Astrocyte of the cerebellum (primary cell): ENCODE data around the gene ZCCHC24.

Source experiments
- DNase-seq: peaks from one replicate; pipeline ENCODE4 v3.0.0-alpha.2; 2011; ENCODE audit warnings: low read depth
- H3K4me3 ChIP-seq: 2 replicates; pipeline ENCODE4 v1.5.1; 2011; ENCODE audit warnings: mild to moderate bottlenecking, low read depth, low read length, moderate library complexity
- CTCF ChIP-seq: IDR thresholded peaks from 2 replicates; pipeline ENCODE4 v1.5.1; 2012; ENCODE audit warnings: low read length, low read depth, moderate library complexity, mild to moderate bottlenecking; ENCODE audit errors: missing control alignments
- in situ Hi-C: cut with HindIII; loops from 2 replicates; pipeline ENCODE4 v1.10.0; 2017; ENCODE audit warnings: low sequenced_read_pairs

Gene ZCCHC24

GRCh38 chr10:79434223-79434687 is 11.2 kb downstream of the ZCCHC24 start:
- TF ChIP-seq CTCF: no peak
- H3K4me3 ChIP-seq: no peak overlapping the region
- in situ Hi-C loops: no loop called here
- DNase-seq: no peak

DNA sequence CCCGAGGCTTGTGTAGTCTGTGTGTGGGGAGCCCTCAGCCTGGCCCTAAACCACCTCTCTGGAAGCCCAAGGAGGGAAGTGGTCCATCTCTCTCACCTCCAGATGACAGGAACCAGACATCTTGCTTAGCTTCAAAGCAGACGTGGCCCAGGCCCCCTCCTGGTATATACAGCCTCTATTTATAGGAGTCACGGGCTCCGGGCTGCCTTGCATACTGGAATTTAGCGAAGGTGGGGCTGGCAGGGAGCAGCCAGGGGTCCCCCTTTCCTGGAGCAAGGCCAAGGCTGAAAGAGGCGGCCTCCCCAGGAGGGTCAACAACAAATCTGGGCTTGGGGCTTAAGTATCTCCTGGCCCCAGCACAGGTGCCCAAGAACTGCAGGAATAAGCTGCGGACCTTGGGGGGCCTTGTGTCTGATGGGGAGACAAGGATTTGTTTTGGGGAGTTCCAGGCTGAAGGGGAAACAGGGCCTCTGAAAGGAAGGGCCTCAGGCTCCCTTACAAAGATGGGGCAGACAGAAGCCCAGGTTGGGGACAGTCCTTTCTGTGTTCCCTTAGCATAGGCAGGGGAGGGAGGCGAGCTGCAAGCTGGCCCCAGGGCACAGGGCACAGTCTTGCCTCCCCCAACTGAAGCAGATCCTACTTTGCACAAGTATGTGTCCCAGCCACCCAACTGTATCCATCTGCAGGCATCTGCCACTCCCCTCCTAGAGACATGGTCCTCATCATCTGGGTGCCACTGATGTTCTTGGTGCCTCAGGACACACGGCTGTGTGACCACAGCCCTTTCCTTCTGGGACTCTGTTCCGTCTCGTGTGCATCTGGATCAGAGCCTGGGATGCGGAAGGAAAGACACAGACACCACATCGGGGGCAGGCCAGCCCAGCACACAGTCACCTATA is 11.9 kb downstream of the ZCCHC24 start:
- no peak for DNase-seq
- no peak overlapping the region for H3K4me3 ChIP-seq
- TF ChIP-seq CTCF: no peak
- in situ Hi-C loops: no loop called here

- H3K4me3 ChIP-seq: no peak overlapping the region
- no peak for DNase-seq
- no peak for TF ChIP-seq CTCF
- in situ Hi-C loops: no loop called here
These were observed 13.3 kb downstream of the ZCCHC24 start for GRCh38 chr10:79431891-79432831.

GRCh38 chr10:79431428-79431827 is 14.0 kb downstream of the ZCCHC24 start:
- TF ChIP-seq CTCF: no peak
- in situ Hi-C loops: no loop called here
- H3K4me3 ChIP-seq: no peak overlapping the region
- no peak for DNase-seq

- H3K4me3 ChIP-seq: no peak overlapping the region
- TF ChIP-seq CTCF: no peak
- DNase-seq: no peak
- in situ Hi-C loops: no loop called here
These were observed 14.5 kb downstream of the ZCCHC24 start for GRCh38 chr10:79430936-79431335.

GRCh38 chr10:79430325-79430905 is 15.0 kb downstream of the ZCCHC24 start:
- H3K4me3 ChIP-seq: no peak overlapping the region
- DNase-seq: no peak
- TF ChIP-seq CTCF: no peak
- in situ Hi-C loops: no loop called here
